Fibroblast of pulmonary artery (primary cell): Measurements from ENCODE around the gene GALNT7.

Experiments
- DNase-seq: peaks from one replicate; pipeline ENCODE4 v3.0.0-alpha.2; 2010; ENCODE audit warnings: low read depth
- H3K4me3 ChIP-seq: replicated peaks from 2 replicates; pipeline ENCODE4 v1.5.1; 2011; ENCODE audit warnings: low read depth, mild to moderate bottlenecking, control low read depth, low read length, moderate library complexity
- TF ChIP-seq, protein P1 (sequence below): IDR thresholded peaks from 2 replicates; pipeline ENCODE4 v1.5.1; 2011; ENCODE audit warnings: mild to moderate bottlenecking, control low read depth, low read length, inconsistent platforms; ENCODE audit errors: missing control alignments

Gene GALNT7

DNA sequence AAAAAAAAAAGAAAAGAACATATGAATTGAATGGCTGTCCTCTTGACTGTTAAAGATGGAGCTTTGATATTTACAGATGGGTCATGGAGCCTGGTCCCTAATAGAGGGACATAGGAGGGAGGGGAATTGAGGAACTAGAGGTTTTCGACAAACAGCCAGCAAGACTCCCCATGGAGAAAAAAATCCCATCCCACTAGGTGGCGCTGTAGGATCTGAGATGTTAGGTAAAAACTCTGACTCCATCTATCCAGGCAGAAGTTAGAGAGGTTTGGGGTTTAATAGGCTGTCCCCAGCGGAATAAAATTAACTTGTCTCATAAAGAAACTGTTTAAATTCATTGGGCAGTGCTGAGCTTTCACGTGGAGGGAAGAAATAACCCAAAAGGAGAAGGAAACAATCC is 119.7 kb downstream of the GALNT7 start:
- H3K4me3 ChIP-seq: no peak overlapping the region
- DNase-seq: peak; percentile 82
- TF ChIP-seq, protein P1, sequence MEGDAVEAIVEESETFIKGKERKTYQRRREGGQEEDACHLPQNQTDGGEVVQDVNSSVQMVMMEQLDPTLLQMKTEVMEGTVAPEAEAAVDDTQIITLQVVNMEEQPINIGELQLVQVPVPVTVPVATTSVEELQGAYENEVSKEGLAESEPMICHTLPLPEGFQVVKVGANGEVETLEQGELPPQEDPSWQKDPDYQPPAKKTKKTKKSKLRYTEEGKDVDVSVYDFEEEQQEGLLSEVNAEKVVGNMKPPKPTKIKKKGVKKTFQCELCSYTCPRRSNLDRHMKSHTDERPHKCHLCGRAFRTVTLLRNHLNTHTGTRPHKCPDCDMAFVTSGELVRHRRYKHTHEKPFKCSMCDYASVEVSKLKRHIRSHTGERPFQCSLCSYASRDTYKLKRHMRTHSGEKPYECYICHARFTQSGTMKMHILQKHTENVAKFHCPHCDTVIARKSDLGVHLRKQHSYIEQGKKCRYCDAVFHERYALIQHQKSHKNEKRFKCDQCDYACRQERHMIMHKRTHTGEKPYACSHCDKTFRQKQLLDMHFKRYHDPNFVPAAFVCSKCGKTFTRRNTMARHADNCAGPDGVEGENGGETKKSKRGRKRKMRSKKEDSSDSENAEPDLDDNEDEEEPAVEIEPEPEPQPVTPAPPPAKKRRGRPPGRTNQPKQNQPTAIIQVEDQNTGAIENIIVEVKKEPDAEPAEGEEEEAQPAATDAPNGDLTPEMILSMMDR: peak; percentile 64

DNA sequence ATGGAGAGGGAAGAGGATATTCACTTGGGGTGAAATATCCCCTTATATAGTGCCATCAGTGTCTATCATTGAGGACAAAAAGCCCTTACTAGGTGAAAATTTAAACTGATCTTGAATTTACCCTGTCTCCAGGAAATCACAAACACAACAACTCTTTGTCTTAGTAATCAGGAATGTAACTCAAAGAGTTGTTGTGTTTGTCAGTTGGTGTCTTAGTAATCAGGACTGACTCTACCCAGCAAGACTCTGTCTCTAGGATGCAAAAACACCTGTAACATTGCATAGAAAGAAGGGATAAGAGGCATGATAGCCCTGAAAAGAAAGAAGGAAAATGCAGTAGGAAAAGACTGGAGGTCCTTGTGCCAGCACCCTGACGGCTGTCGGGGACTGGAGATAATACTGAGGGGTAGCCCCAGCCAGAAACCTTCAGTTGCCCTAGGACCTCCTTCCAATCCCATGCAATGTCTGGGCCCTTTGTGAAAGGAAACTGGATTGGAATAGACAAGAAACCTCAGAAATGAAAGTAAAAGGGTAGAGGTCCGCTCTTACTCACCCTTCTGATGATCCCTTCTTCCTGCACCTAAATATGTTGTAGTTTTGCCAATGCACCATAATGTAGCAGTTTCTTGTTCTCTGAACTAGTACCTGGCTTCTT is 120.2 kb downstream of the GALNT7 start:
- peak; percentile 42 for DNase-seq
- TF ChIP-seq, protein P1: no peak
- peak overlapping the region; percentile 34 for H3K4me3 ChIP-seq

DNA sequence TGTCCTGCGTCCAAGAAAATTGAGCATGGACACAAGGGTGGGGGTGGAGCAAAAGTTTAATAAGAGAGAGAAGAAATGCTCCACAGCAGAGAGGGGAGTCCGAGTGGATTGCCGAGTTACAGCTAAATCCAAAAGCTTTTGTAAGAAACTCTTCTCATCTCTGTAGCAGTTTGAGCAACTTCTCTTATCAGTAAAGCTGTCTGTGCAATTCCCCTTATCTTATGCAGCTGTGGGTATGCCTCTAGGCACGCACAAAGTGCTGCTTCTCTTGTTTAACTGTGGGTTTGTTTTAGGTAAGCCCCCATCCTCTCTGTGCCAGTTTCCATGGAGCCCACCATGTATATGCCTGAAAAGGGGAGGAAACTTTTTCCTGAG is 120.7 kb downstream of the GALNT7 start:
- TF ChIP-seq, protein P1: no peak
- DNase-seq: peak; percentile 41
- peak overlapping the region; percentile 34 for H3K4me3 ChIP-seq

DNA sequence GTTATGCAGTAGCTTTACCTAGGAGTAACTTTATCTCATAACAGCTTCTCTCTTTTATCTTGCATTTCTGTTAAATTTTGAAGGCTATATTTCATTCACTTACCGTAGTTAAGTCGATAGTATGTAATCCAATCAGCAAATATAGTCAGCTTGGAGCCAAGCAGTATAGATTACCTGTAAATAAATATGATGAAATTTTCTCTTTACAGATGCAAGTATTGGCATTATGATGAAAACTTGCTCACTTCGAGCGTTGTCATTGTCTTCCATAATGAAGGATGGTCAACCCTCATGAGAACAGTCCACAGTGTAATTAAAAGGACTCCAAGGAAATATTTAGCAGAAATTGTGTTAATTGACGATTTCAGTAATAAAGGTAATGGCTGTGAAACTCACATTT is 123.3 kb downstream of the GALNT7 start:
- no peak overlapping the region for H3K4me3 ChIP-seq
- no peak for DNase-seq
- TF ChIP-seq, protein P1: no peak

DNA sequence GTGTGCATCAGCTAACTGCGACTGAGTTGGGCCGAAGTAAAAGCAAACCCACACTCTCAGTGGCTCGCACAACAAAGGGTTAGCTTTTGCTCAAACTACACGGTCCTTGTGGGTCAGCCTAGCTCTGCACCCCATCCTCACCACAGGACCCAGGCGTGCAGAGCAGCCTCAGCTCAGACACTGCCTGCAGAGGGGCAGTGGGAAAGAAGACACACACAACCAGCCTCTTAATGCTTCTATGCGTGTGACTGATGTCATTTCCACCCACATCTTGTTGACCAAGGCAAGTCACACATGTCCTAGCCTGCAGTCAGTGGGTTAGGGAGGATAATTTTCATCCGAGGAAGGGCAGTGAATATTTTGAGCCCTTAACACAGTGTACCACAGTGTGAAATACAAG is 125.1 kb downstream of the GALNT7 start:
- TF ChIP-seq, protein P1: no peak
- H3K4me3 ChIP-seq: no peak overlapping the region
- no peak for DNase-seq

DNA sequence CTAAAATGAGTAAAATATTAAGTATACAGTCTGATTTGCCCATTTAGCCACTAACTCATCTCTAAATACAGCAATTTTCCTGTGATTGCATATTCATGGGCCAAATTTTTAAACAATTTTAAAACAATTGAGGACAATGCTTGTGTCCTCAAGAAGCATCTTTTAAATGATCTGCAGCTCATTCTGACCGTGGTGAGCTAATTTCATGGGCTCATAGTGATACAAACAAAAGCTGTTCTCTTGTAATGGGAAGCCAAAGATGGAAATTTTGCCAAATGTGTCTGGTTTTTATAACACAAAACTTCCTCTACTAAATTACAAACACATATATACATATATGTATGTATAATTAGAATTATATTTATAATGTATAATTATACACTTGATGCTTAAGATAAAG is 125.8 kb downstream of the GALNT7 start:
- DNase-seq: no peak
- TF ChIP-seq, protein P1: no peak
- H3K4me3 ChIP-seq: no peak overlapping the region

DNA sequence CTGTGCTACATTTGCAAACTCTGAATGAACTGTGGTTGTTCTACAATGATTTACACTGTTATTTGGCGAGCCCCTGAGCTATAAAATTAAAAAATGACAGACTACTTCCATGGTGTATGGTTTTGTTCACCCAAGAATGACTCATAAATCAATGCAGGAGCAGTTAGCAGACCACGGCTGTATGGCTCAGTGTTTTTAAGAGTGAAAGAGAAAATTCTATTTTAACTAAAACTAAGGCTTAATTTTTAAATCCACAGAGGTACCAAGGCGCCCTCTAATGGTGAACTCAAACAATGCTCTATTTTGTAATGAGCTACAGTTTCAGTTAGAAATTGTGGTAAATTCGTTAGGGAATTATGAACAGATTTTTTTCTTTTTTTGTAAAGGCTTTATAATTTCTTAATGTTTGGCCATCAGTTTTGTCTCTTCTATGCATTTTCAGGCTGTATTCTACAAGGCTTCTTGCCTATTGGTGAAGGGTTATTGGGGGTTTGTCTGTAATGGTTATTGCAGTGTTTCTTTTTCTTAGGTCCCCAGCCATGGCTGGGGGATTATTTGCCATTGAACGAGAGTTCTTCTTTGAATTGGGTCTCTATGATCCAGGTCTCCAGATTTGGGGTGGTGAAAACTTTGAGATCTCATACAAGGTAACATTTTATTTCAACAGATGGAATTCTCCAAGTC is 133.0 kb downstream of the GALNT7 start:
- peak; percentile 57 for DNase-seq
- TF ChIP-seq, protein P1: peak; percentile 73
- no peak overlapping the region for H3K4me3 ChIP-seq
